HepG2 (cell line): ENCODE measurements around the gene DOK1. TPM values are rescaled to one million over a fixed set of nuclear protein-coding genes. Genes with fewer than 3 reads are reported as not detected.
A peak's percentile ranks its signal among the peaks of the same experiment; 100 is the strongest.

Experiments
- HDAC1 ChIP-seq: sonication (generic); formaldehyde crosslinking; IDR thresholded peaks from 2 replicates; pipeline ENCODE4 v1.5.1; 2020; ENCODE audit warnings: mild to moderate bottlenecking, missing genetic modification reagents
- NCOA1 ChIP-seq: sonication (generic); formaldehyde crosslinking; IDR thresholded peaks from 2 replicates; pipeline ENCODE4 v1.9.0; 2021; ENCODE audit warnings: missing genetic modification reagents
- NCOR1 ChIP-seq: fragments of 200-600 bp; sonication (generic); IDR thresholded peaks from 2 replicates; pipeline ENCODE4 v1.7.0; 2017; ENCODE audit warnings: antibody characterized with exemption, low read length, borderline replicate concordance
- NFKB2 ChIP-seq: sonication (generic); formaldehyde crosslinking; IDR thresholded peaks from 2 replicates; pipeline ENCODE4 v1.4.0; 2020; ENCODE audit warnings: missing genetic modification reagents, borderline replicate concordance
- PITX1 ChIP-seq: sonication (generic); formaldehyde crosslinking; IDR thresholded peaks from 2 replicates; pipeline ENCODE4 v1.5.1; 2020; ENCODE audit warnings: mild to moderate bottlenecking, missing genetic modification reagents
- SMAD9 ChIP-seq: sonication (generic); formaldehyde crosslinking; IDR thresholded peaks from 2 replicates; pipeline ENCODE4 v1.5.1; 2020; ENCODE audit warnings: mild to moderate bottlenecking, missing genetic modification reagents
- SOX5 ChIP-seq: IDR thresholded peaks from 2 replicates; pipeline ENCODE4 v1.6.1; 2016; ENCODE audit warnings: borderline replicate concordance
- U2AF2 ChIP-seq: fragments of 200-400 bp; formaldehyde crosslinking; IDR thresholded peaks from 2 replicates; pipeline ENCODE4 v1.6.1; 2017; ENCODE audit warnings: low read depth, mild to moderate bottlenecking, low read length
- ZKSCAN5 ChIP-seq: sonication (generic); formaldehyde crosslinking; IDR thresholded peaks from 2 replicates; pipeline ENCODE4 v1.5.1; 2020; ENCODE audit warnings: mild to moderate bottlenecking, missing genetic modification reagents
- ZNF205 ChIP-seq: IDR thresholded peaks from 2 replicates; pipeline ENCODE4 v1.6.1; 2018; ENCODE audit warnings: missing biosample characterization, missing genetic modification reagents
- ZNF256 ChIP-seq: sonication (generic); formaldehyde crosslinking; conservative IDR thresholded peaks from 2 replicates; pipeline ENCODE4 v1.4.0; 2020; ENCODE audit warnings: missing genetic modification reagents
- ZNF441 ChIP-seq: sonication (generic); formaldehyde crosslinking; IDR thresholded peaks from 2 replicates; pipeline ENCODE4 v1.7.0; 2021; ENCODE audit warnings: missing genetic modification reagents, borderline replicate concordance
- ZNF563 ChIP-seq: sonication (generic); formaldehyde crosslinking; IDR thresholded peaks from 2 replicates; pipeline ENCODE4 v1.8.0; 2022; ENCODE audit warnings: mild to moderate bottlenecking, moderate library complexity, missing genetic modification reagents
- ZNF589 ChIP-seq: sonication (generic); formaldehyde crosslinking; conservative IDR thresholded peaks from 2 replicates; pipeline ENCODE4 v1.8.0; 2022; ENCODE audit warnings: mild to moderate bottlenecking, moderate library complexity, missing genetic modification reagents
- ZNF776 ChIP-seq: sonication (generic); formaldehyde crosslinking; IDR thresholded peaks from 2 replicates; pipeline ENCODE4 v1.4.0; 2020; ENCODE audit warnings: mild to moderate bottlenecking, missing genetic modification reagents
- polyA plus RNA-seq, 8 experiments: library from polyadenylated mRNA; depleted of rRNA in 3 of 8; stranded (reverse) in 7 of 8; unstranded in 1 of 8; fragments of >200 nt; fragmentation: Illumina TruSeq in 4 of 8; extraction: Trizol in 4 of 8; gene quantifications; 2 replicates each; pipeline versions ENCODE4 v1.2.1 to v1.2.3, GENCODE V29; 2011 to 2016; ENCODE audit warnings: low read depth in 4 of 8, missing spikeins in 1 of 8, mixed read lengths in 1 of 8; ENCODE audit not compliant: insufficient read depth in 1 of 8
- total RNA-seq, 5 experiments: library from RNA; depleted of rRNA; stranded (reverse); fragments of >200 nt; fragmentation: Illumina TruSeq; extraction: Trizol; gene quantifications; 2 replicates each; pipeline ENCODE4 v1.2.3, GENCODE V29; 2016; ENCODE audit warnings: low read depth in 1 of 5
- TF ChIP-seq, protein P1 (sequence below): sonication (generic); formaldehyde crosslinking; conservative IDR thresholded peaks from 2 replicates; pipeline ENCODE4 v1.4.0; 2020; ENCODE audit warnings: missing genetic modification reagents
- TF ChIP-seq, protein P2 (sequence below): sonication (generic); formaldehyde crosslinking; IDR thresholded peaks from 2 replicates; pipeline ENCODE4 v1.5.1; 2020; ENCODE audit warnings: missing genetic modification reagents, mild to moderate bottlenecking, borderline replicate concordance
- TF ChIP-seq, protein P3 (sequence below): sonication (generic); formaldehyde crosslinking; IDR thresholded peaks from 2 replicates; pipeline ENCODE4 v1.4.0; 2020; ENCODE audit warnings: mild to moderate bottlenecking, missing genetic modification reagents
- TF ChIP-seq, protein P4 (sequence below): sonication (generic); formaldehyde crosslinking; IDR thresholded peaks from 2 replicates; pipeline ENCODE4 v1.4.0; 2020; ENCODE audit warnings: missing genetic modification reagents
- TF ChIP-seq, protein P5 (sequence below), 2 experiments: sonication (generic) in 1 of 2; formaldehyde crosslinking in 1 of 2; IDR thresholded peaks; 2 replicates each; pipeline versions ENCODE4 v1.5.1 to v1.6.1; 2011 to 2020; ENCODE audit warnings: borderline replicate concordance in 1 of 2, low read depth in 1 of 2, low read length in 1 of 2, mild to moderate bottlenecking in 1 of 2, missing genetic modification reagents in 1 of 2, moderate library complexity in 1 of 2

DOK1 gene
- total and polyA plus RNA-seq, 2 of the 13 experiments (the other 11 are each of a cell fraction or from before 2014, with no cell fraction given), result 0.53 to 0.74 TPM

DNA sequence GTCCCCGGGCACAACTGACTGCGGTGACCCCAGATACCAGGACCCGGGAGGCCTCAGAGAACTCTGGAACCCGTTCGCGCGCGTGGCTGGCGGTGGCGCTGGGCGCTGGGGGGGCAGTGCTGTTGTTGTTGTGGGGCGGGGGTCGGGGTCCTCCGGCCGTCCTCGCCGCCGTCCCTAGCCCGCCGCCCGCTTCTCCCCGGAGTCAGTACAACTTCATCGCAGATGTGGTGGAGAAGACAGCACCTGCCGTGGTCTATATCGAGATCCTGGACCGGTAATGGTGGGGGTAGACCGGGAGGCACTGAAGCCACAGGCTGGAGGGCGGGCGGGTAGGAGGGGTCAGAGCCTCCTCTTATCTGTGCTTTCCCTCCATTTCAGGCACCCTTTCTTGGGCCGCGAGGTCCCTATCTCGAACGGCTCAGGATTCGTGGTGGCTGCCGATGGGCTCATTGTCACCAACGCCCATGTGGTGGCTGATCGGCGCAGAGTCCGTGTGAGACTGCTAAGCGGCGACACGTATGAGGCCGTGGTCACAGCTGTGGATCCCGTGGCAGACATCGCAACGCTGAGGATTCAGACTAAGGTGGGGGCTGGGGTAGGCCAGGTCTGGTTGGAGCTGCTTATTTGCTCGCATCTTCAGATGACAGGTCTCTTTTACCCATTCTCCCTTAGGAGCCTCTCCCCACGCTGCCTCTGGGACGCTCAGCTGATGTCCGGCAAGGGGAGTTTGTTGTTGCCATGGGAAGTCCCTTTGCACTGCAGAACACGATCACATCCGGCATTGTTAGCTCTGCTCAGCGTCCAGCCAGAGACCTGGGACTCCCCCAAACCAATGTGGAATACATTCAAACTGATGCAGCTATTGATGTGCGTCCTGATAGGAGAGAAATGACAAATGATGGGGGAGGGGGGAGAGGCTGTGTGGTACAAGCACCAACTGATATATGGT is 24.0 kb upstream of the DOK1 start (continued):
- TF ChIP-seq, protein P1, sequence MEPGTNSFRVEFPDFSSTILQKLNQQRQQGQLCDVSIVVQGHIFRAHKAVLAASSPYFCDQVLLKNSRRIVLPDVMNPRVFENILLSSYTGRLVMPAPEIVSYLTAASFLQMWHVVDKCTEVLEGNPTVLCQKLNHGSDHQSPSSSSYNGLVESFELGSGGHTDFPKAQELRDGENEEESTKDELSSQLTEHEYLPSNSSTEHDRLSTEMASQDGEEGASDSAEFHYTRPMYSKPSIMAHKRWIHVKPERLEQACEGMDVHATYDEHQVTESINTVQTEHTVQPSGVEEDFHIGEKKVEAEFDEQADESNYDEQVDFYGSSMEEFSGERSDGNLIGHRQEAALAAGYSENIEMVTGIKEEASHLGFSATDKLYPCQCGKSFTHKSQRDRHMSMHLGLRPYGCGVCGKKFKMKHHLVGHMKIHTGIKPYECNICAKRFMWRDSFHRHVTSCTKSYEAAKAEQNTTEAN (CRISPR knock-in tag), result no peak
- TF ChIP-seq, protein P2, sequence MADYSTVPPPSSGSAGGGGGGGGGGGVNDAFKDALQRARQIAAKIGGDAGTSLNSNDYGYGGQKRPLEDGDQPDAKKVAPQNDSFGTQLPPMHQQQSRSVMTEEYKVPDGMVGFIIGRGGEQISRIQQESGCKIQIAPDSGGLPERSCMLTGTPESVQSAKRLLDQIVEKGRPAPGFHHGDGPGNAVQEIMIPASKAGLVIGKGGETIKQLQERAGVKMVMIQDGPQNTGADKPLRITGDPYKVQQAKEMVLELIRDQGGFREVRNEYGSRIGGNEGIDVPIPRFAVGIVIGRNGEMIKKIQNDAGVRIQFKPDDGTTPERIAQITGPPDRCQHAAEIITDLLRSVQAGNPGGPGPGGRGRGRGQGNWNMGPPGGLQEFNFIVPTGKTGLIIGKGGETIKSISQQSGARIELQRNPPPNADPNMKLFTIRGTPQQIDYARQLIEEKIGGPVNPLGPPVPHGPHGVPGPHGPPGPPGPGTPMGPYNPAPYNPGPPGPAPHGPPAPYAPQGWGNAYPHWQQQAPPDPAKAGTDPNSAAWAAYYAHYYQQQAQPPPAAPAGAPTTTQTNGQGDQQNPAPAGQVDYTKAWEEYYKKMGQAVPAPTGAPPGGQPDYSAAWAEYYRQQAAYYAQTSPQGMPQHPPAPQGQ (CRISPR knock-in tag), result no peak
- TF ChIP-seq ZNF776 (CRISPR knock-in tag) (no peak), PITX1 (CRISPR knock-in tag) (0 out of 2 replicates have a peak, but pooled peaks have one; percentile 23), SOX5 (CRISPR knock-in tag) (no peak), ZNF589 (peak; percentile 57; the same call in 1 of the 2 replicates), ZNF205 (CRISPR knock-in tag) (no peak), NCOA1 (no peak), HDAC1 (CRISPR knock-in tag) (no peak), NCOR1 (no peak), NFKB2 (CRISPR knock-in tag) (no peak), ZKSCAN5 (0 out of 2 replicates have a peak, but pooled peaks have one; percentile 39), ZNF441 (0 out of 2 replicates have a peak, but pooled peaks have one; percentile 9), ZNF256 (no peak), ZNF563 (CRISPR knock-in tag) (no peak), U2AF2 (no peak), SMAD9 (no peak)
- TF ChIP-seq, protein P3, sequence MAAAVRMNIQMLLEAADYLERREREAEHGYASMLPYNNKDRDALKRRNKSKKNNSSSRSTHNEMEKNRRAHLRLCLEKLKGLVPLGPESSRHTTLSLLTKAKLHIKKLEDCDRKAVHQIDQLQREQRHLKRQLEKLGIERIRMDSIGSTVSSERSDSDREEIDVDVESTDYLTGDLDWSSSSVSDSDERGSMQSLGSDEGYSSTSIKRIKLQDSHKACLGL, result no peak
- TF ChIP-seq, protein P4, sequence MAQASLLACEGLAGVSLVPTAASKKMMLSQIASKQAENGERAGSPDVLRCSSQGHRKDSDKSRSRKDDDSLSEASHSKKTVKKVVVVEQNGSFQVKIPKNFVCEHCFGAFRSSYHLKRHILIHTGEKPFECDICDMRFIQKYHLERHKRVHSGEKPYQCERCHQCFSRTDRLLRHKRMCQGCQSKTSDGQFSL (CRISPR knock-in tag), result peak; percentile 60
- TF ChIP-seq, protein P5, sequence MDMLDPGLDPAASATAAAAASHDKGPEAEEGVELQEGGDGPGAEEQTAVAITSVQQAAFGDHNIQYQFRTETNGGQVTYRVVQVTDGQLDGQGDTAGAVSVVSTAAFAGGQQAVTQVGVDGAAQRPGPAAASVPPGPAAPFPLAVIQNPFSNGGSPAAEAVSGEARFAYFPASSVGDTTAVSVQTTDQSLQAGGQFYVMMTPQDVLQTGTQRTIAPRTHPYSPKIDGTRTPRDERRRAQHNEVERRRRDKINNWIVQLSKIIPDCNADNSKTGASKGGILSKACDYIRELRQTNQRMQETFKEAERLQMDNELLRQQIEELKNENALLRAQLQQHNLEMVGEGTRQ (IDR thresholded peaks at IDR 0.05; ENCODE audit: low read depth, low read length), result no peak
- TF ChIP-seq, protein P5 (CRISPR knock-in tag; IDR thresholded peaks at IDR 0.05; ENCODE audit: borderline replicate concordance), result no peak
